Right atrium auricular region (tissue), 2 donors: ENCODE data around the gene ERMAP. TPM values are rescaled to one million over a fixed set of nuclear protein-coding genes. Genes with fewer than 3 reads are reported as not detected.

ENCODE experiments used
- DNase-seq: peaks from one replicate; pipeline ENCODE4 v3.0.0-alpha.2; 2019; ENCODE audit warnings: low spot score
- H3K27ac ChIP-seq, 2 donors: fragments of 200-600 bp; sonication (generic); 1 replicate in 1 of 2; 2 replicates in 1 of 2; pipeline ENCODE4 v1.5.1; 2016 to 2019
- H3K27me3 ChIP-seq, 2 donors: fragments of 200-600 bp; sonication (generic); one replicate each; pipeline versions ENCODE4 v1.5.1 to v1.6.0; 2017 to 2019
- H3K36me3 ChIP-seq: fragments of 200-600 bp; sonication (generic); one replicate; pipeline ENCODE4 v1.5.1; 2016
- H3K4me1 ChIP-seq, 2 donors: fragments of 200-600 bp; sonication (generic); one replicate each; pipeline versions ENCODE4 v1.5.1 to v1.6.0; 2017 to 2019
- H3K4me3 ChIP-seq, 2 donors: fragments of 200-600 bp; sonication (generic); 1 replicate in 1 of 2; 2 replicates in 1 of 2; pipeline ENCODE4 v1.5.1; 2017 to 2019; ENCODE audit warnings: mild to moderate bottlenecking in 1 of 2, moderate library complexity in 1 of 2
- H3K9me3 ChIP-seq, 2 donors: fragments of 200-600 bp; sonication (generic); one replicate each; pipeline ENCODE4 v1.5.1; 2019
- total RNA-seq, 2 donors: library from RNA; depleted of rRNA; stranded (reverse); fragments of >200 nt; gene quantifications; one replicate each; pipeline ENCODE4 v1.1.0, GENCODE V29; 2016
- TF ChIP-seq, protein P1 (sequence below), 2 donors: fragments of 200-600 bp; sonication (generic); IDR thresholded peaks; one replicate each; pipeline ENCODE4 v1.5.1; 2019; ENCODE audit warnings: antibody characterized with exemption in 2 of 2

The ERMAP gene
- total RNA-seq, 2 donors from 2014 or later = 3.3 to 5.6 TPM

DNA sequence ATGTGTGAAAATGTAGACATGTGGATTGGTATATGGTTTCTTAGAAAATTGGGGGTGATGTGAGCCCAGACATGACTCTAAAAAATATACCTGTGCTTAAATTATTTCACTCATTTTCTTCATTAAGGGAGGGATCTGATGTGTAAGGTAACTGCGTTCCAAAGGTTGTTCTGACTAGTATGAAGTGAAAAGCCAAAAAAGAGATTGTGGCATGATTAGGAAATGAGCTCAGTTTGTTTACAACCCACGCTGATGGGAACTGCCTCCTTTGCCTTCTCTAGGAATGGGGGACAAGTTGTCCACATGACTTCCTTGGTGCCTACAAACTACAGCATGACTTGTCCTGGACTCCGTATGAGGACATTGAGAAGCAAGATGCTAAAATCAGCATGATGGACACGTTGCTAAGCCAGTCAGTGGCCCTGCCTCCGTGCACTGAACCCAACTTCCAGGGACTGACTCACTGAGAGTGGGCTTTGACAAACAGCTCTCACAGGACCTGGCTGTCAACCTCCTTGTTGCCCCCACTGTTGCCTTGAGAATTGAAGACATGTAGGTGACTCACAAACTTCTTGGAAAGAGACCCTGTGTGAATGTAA is 41.9 kb upstream of the ERMAP start:
- H3K27me3 ChIP-seq = no peaks in the 10 kb centered on the region
- no peaks in the 10 kb centered on the region for H3K4me1 ChIP-seq
- DNase-seq = no peak
- H3K4me3 ChIP-seq = no peak overlapping the region
- no peaks in the 10 kb centered on the region for H3K9me3 ChIP-seq
- no peak overlapping the region for H3K27ac ChIP-seq
- peaks cover 41% of the 10 kb centered on the region for H3K36me3 ChIP-seq
- TF ChIP-seq, protein P1, sequence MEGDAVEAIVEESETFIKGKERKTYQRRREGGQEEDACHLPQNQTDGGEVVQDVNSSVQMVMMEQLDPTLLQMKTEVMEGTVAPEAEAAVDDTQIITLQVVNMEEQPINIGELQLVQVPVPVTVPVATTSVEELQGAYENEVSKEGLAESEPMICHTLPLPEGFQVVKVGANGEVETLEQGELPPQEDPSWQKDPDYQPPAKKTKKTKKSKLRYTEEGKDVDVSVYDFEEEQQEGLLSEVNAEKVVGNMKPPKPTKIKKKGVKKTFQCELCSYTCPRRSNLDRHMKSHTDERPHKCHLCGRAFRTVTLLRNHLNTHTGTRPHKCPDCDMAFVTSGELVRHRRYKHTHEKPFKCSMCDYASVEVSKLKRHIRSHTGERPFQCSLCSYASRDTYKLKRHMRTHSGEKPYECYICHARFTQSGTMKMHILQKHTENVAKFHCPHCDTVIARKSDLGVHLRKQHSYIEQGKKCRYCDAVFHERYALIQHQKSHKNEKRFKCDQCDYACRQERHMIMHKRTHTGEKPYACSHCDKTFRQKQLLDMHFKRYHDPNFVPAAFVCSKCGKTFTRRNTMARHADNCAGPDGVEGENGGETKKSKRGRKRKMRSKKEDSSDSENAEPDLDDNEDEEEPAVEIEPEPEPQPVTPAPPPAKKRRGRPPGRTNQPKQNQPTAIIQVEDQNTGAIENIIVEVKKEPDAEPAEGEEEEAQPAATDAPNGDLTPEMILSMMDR (IDR thresholded peaks at IDR 0.05) = no peak

DNA sequence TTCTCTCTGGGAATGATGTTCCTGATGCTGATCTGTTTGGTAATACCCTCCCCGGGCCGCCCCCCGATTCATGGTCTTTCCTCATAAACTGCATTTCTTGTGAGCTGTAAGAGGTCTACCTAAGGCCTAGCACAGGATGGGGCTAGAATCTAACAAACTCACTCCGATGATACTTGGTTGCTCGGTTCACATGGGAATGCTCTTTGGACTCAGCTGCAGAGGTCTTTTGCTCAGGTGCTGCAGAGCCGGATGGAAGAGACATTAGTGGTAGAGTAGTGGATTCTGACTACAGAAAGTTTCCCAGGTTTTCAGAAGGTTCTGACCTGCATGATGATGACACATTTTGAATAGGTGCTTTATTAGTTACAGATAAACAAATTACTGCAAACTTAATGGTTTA is 40.4 kb upstream of the ERMAP start:
- TF ChIP-seq, protein P1 (IDR thresholded peaks at IDR 0.05) = no peak
- Histone ChIP-seq H3K36me3 (peaks cover 41% of the 10 kb centered on the region), H3K27me3 (no peaks in the 10 kb centered on the region), H3K27ac (no peak overlapping the region), H3K4me1 (no peaks in the 10 kb centered on the region), H3K9me3 (no peaks in the 10 kb centered on the region), H3K4me3 (no peak overlapping the region)
- no peak for DNase-seq

DNA sequence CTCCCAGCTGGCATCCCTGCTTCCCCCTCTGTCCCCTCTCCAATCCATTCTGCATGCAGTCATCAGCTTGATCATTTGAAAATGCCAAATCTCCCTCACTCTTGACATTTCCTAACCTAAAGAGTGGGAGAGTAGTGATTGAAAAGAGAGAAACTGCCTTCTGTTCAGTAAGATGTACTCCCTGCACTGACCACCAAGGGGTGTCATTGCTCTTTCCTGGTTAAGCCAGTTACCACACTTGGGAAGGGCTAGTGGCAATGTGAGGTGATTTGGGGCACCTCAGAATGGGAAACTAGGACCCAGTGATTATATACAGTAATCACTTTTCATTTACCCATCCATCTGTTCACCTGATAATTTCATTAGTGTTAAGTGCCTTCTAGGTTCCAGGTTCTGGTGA is 39.1 kb upstream of the ERMAP start:
- TF ChIP-seq, protein P1 (IDR thresholded peaks at IDR 0.05) = peak; percentile 37 to 66
- Histone ChIP-seq H3K4me3 (no peak overlapping the region), H3K27ac (no peak overlapping the region), H3K4me1 (no peaks in the 10 kb centered on the region), H3K9me3 (no peaks in the 10 kb centered on the region), H3K36me3 (peaks cover 41% of the 10 kb centered on the region), H3K27me3 (no peaks in the 10 kb centered on the region)
- DNase-seq = no peak

DNA sequence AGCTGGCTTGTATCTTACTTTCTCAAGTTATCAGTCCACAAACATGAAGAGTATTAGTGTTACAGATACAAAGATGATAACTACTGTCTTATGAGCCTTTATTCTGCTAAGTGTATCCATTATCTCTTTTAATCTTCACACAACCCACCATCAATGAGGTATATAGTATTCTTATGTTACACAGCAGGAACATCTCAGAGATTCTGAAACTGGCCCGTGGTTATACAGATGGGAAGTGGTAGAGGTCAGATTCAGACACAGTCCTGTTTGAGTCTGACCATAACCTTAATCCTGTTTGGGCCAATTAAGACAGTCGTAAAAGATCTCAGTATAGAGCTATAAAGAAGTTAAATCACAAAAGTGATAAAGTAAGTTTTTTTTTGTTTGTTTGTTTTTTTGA is 37.2 kb upstream of the ERMAP start:
- Histone ChIP-seq H3K27ac (no peak overlapping the region), H3K9me3 (no peaks in the 10 kb centered on the region), H3K36me3 (peaks cover 31% of the 10 kb centered on the region), H3K4me1 (peaks cover 0 to under 1% of the 10 kb centered on the region in 2 donors), H3K27me3 (no peaks in the 10 kb centered on the region), H3K4me3 (no peak overlapping the region)
- DNase-seq = no peak
- TF ChIP-seq, protein P1 (IDR thresholded peaks at IDR 0.05) = no peak

DNA sequence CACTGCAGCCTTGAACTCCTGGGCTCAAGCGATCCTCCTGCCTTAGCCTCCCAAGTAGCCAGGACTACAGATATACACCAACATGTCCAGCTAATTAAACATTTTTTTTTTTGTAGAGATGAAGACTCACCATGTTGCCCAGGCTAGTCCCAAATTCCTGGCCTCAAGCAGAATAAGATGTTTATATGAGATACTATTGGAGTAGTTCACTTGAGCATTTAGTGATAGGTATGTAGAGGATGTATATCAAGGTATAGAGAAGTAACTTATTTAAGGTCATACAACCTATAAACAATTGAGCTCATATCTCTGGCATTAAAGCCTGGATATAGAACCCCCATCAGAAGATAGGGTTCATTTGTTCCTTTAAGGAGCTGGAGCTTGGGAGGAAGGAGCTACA is 36.7 kb upstream of the ERMAP start:
- no peak overlapping the region for H3K4me3 ChIP-seq
- peaks cover 0 to 5% of the 10 kb centered on the region in 2 donors for H3K4me1 ChIP-seq
- H3K36me3 ChIP-seq = peaks cover 27% of the 10 kb centered on the region
- TF ChIP-seq, protein P1 (IDR thresholded peaks at IDR 0.05) = no peak
- no peaks in the 10 kb centered on the region for H3K9me3 ChIP-seq
- no peak overlapping the region for H3K27ac ChIP-seq
- DNase-seq = no peak
- no peaks in the 10 kb centered on the region for H3K27me3 ChIP-seq

DNA sequence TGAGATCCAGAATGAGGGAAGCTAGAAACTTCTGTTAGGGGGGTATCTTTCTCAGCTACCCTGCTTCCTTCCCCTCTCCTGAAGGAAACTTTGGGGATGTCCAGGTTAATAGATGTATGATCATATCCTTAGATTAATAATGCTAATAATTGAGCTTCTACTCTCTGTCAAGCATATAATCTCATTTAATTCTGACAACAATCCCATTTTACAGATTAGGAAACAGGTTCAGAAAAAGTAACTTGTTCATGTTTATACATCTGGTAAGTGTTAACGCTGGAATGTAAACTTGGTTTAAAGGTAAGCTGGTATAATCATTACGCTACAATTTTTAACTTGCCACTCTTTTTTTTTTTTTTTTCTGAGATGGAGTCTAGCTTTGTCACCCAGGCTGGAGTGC is 33.8 kb upstream of the ERMAP start:
- Histone ChIP-seq H3K9me3 (no peaks in the 10 kb centered on the region), H3K4me3 (no peak overlapping the region), H3K4me1 (peaks cover 0 to 8% of the 10 kb centered on the region in 2 donors), H3K27me3 (no peaks in the 10 kb centered on the region), H3K36me3 (no peaks in the 10 kb centered on the region), H3K27ac (no peak overlapping the region)
- TF ChIP-seq, protein P1 (IDR thresholded peaks at IDR 0.05) = no peak
- DNase-seq = no peak
